ENCODE measurements around the gene AOPEP. TPM values are rescaled to one million over a fixed set of nuclear protein-coding genes. Genes with fewer than 3 reads are reported as not detected.

The AOPEP gene
- total and polyA plus RNA-seq, 2 of the 13 experiments (the other 11 are each of a cell fraction or from before 2014, with no cell fraction given), result 22.2 to 41.6 TPM

DNA sequence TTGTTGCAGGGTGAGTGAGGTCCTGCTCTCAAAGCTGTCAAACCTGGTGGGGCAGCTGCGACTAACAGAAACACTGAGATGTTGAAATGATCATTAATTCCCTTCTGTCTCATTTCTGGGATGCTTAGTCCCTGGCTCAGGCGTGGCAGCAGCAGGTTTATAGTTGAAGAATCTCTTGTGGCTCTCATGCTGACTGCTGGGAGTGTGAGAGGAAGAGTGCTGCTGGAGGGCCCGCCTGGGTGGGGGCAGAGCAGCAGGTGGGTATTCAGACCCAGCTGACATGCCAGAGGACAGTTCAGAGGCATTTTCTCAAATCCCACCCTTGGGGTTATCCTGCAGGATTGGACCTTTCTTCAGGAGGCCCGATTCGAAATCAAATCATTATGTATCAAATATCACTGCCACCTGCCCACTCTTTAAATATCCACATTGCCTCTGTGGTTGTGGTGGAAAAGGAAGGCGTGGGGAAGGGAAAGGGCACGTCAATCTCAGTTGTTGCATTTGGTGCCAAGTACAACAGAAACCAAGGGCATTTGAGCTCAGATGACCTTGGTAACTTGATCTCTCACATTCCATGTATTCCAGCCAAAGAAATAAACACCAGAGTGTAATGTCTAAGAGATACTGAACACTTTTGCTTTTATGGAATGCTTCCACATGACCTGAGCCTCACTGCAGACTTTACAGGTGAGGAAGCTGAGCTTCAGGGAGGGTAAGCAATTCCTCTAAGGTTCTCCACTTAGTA, 224.3 kb downstream of the AOPEP start:
- peak overlapping the region; percentile 25; the same call in 1 of the 2 replicates for H3K4me2 ChIP-seq (ENCODE audit: low read depth, low read length)
- CTCF ChIA-PET (ENCODE audit: low intra/inter-chr PET ratio, low total read pairs), result no interaction called here
- ATAC-seq, result peak; percentile 88
- peak; percentile 82 for TF ChIP-seq SALL1 (CRISPR knock-in tag; IDR thresholded peaks at IDR 0.05)
- no peak for TF ChIP-seq EED (CRISPR knock-in tag; IDR thresholded peaks at IDR 0.05)
- peak; percentile 60; the same call in 1 of the 2 replicates for TF ChIP-seq ZKSCAN8 (CRISPR knock-in tag; IDR thresholded peaks at IDR 0.05; ENCODE audit: borderline replicate concordance)
- TF ChIP-seq, protein P1, sequence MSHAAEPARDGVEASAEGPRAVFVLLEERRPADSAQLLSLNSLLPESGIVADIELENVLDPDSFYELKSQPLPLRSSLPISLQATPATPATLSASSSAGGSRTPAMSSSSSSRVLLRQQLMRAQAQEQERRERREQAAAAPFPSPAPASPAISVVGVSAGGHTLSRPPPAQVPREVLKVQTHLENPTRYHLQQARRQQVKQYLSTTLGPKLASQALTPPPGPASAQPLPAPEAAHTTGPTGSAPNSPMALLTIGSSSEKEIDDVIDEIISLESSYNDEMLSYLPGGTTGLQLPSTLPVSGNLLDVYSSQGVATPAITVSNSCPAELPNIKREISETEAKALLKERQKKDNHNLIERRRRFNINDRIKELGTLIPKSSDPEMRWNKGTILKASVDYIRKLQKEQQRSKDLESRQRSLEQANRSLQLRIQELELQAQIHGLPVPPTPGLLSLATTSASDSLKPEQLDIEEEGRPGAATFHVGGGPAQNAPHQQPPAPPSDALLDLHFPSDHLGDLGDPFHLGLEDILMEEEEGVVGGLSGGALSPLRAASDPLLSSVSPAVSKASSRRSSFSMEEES (CRISPR knock-in tag; IDR thresholded peaks at IDR 0.05), result peak; percentile 63; the same call in 1 of the 2 replicates
- peak; percentile 54 for TF ChIP-seq CEBPG (CRISPR knock-in tag; IDR thresholded peaks at IDR 0.05)
- TF ChIP-seq, protein P2, sequence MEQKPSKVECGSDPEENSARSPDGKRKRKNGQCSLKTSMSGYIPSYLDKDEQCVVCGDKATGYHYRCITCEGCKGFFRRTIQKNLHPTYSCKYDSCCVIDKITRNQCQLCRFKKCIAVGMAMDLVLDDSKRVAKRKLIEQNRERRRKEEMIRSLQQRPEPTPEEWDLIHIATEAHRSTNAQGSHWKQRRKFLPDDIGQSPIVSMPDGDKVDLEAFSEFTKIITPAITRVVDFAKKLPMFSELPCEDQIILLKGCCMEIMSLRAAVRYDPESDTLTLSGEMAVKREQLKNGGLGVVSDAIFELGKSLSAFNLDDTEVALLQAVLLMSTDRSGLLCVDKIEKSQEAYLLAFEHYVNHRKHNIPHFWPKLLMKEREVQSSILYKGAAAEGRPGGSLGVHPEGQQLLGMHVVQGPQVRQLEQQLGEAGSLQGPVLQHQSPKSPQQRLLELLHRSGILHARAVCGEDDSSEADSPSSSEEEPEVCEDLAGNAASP (CRISPR knock-in tag; IDR thresholded peaks at IDR 0.05; ENCODE audit: borderline replicate concordance), result peak; percentile 66; the same call in 1 of the 2 replicates
- TF ChIP-seq, protein P3, sequence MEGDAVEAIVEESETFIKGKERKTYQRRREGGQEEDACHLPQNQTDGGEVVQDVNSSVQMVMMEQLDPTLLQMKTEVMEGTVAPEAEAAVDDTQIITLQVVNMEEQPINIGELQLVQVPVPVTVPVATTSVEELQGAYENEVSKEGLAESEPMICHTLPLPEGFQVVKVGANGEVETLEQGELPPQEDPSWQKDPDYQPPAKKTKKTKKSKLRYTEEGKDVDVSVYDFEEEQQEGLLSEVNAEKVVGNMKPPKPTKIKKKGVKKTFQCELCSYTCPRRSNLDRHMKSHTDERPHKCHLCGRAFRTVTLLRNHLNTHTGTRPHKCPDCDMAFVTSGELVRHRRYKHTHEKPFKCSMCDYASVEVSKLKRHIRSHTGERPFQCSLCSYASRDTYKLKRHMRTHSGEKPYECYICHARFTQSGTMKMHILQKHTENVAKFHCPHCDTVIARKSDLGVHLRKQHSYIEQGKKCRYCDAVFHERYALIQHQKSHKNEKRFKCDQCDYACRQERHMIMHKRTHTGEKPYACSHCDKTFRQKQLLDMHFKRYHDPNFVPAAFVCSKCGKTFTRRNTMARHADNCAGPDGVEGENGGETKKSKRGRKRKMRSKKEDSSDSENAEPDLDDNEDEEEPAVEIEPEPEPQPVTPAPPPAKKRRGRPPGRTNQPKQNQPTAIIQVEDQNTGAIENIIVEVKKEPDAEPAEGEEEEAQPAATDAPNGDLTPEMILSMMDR (CRISPR knock-in tag; IDR thresholded peaks at IDR 0.05), result no peak
- peak; percentile 51; the same call in 1 of the 2 replicates for TF ChIP-seq ERF (CRISPR knock-in tag; IDR thresholded peaks at IDR 0.05)
- TF ChIP-seq, protein P4, sequence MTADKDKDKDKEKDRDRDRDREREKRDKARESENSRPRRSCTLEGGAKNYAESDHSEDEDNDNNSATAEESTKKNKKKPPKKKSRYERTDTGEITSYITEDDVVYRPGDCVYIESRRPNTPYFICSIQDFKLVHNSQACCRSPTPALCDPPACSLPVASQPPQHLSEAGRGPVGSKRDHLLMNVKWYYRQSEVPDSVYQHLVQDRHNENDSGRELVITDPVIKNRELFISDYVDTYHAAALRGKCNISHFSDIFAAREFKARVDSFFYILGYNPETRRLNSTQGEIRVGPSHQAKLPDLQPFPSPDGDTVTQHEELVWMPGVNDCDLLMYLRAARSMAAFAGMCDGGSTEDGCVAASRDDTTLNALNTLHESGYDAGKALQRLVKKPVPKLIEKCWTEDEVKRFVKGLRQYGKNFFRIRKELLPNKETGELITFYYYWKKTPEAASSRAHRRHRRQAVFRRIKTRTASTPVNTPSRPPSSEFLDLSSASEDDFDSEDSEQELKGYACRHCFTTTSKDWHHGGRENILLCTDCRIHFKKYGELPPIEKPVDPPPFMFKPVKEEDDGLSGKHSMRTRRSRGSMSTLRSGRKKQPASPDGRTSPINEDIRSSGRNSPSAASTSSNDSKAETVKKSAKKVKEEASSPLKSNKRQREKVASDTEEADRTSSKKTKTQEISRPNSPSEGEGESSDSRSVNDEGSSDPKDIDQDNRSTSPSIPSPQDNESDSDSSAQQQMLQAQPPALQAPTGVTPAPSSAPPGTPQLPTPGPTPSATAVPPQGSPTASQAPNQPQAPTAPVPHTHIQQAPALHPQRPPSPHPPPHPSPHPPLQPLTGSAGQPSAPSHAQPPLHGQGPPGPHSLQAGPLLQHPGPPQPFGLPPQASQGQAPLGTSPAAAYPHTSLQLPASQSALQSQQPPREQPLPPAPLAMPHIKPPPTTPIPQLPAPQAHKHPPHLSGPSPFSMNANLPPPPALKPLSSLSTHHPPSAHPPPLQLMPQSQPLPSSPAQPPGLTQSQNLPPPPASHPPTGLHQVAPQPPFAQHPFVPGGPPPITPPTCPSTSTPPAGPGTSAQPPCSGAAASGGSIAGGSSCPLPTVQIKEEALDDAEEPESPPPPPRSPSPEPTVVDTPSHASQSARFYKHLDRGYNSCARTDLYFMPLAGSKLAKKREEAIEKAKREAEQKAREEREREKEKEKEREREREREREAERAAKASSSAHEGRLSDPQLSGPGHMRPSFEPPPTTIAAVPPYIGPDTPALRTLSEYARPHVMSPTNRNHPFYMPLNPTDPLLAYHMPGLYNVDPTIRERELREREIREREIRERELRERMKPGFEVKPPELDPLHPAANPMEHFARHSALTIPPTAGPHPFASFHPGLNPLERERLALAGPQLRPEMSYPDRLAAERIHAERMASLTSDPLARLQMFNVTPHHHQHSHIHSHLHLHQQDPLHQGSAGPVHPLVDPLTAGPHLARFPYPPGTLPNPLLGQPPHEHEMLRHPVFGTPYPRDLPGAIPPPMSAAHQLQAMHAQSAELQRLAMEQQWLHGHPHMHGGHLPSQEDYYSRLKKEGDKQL (CRISPR knock-in tag; IDR thresholded peaks at IDR 0.05; ENCODE audit: low read depth), result 0 out of 2 replicates have a peak, but pooled peaks have one; percentile 27
- TF ChIP-seq PAX8 (CRISPR knock-in tag; IDR thresholded peaks at IDR 0.05; ENCODE audit: borderline replicate concordance), result no peak
- peak; percentile 85 for TF ChIP-seq GATAD2A (CRISPR knock-in tag; IDR thresholded peaks at IDR 0.05)
- peak; percentile 31 to 54; a peak in 2 of 4 replicates for TF ChIP-seq EP300 (IDR thresholded peaks at IDR 0.05; ENCODE audit: low read depth in 2 of 2, low read length in 2 of 2)
- TF ChIP-seq EP300 (CRISPR knock-in tag; IDR thresholded peaks at IDR 0.05; ENCODE audit: borderline replicate concordance), result peak; percentile 68; the same call in 1 of the 2 replicates

More for the DNA sequence above, 224.3 kb downstream of the AOPEP start:
- intact Hi-C loops (cut with micrococcal nuclease; ENCODE audit: unreplicated experiment) (loop anchor here (5.0 kb wide), 1 partner anchor 48 kb away; no protein-coding TSS in a partner anchor), in situ Hi-C loops (cut with HindIII; ENCODE audit: extremely low pct_ligation_motif_present, low pct_unique_long_range_greater_than_20kb) (no loop called here)
- FAIRE-seq (peak; percentile 75), DNase-seq (ENCODE audit: low spot score) (peak; percentile 88)
- Histone ChIP-seq H3K27me3 (ENCODE audit: control insufficient read depth in 1 of 2, insufficient read depth in 2 of 2, low read length in 2 of 2) (no peaks in the 10 kb centered on the region), H3K27ac (ENCODE audit: extremely low read length, insufficient read depth, low read length) (peak overlapping the region; percentile 34), H3K4me1 (ENCODE audit: insufficient read depth, low read length) (peaks cover 47% of the 10 kb centered on the region), H3K9me3 (ENCODE audit: low read length) (no peaks in the 10 kb centered on the region), H3K4me3 (replicated peaks in 1 of 3; ENCODE audit: insufficient read depth in 1 of 3, low read depth in 2 of 3, low read length in 3 of 3) (no peak overlapping the region), H4K20me1 (ENCODE audit: insufficient read depth, low read length) (no peaks in the 10 kb centered on the region), H3K79me2 (ENCODE audit: insufficient read depth, low read length) (no peaks in the 10 kb centered on the region), H3K9ac (ENCODE audit: insufficient read depth, low read depth, low read length) (peak overlapping the region; percentile 6; the same call in 1 of the 2 replicates), H2AFZ (ENCODE audit: low read length) (no peak overlapping the region), H3K36me3 (replicated peaks in 1 of 2; ENCODE audit: control insufficient read depth in 1 of 2, insufficient read depth in 2 of 2, low read length in 2 of 2) (peaks cover 0 to 3% of the 10 kb centered on the region in 2 experiments; a peak in 1 of 5 replicates)
- no TSS peak for BruUV-seq (replicated peaks)
- 69% methylated on average over 7 of the region's 7 CpGs for WGBS (ENCODE audit: low lambda C conversion rate)
- POLR2A ChIA-PET, result interaction anchor here (0.7 to 1.5 kb wide), 11 partner anchors 9 to 264 kb away, joined by 3 to 12 read pairs (median 3); no protein-coding TSS in a partner anchor
